C4-2B (cell line): ENCODE results near the gene PRICKLE4.

Experiments used
- H3K27ac ChIP-seq: fragments of 450-650 bp; 2 replicates; pipeline ENCODE4 v1.5.1; 2017
- CTCF ChIP-seq: fragments of 450-650 bp; conservative IDR thresholded peaks from 2 replicates; pipeline ENCODE4 v1.5.1; 2017; ENCODE audit warnings: mild to moderate bottlenecking
- ZFX ChIP-seq: fragments of 450-650 bp; IDR thresholded peaks from 2 replicates; pipeline ENCODE4 v1.6.1; 2017

The PRICKLE4 gene

GRCh38 chr6:41770381-41771057, 10.1 kb upstream of the PRICKLE4 start:
- no peak overlapping the region for H3K27ac ChIP-seq
- no peak for TF ChIP-seq CTCF
- no peak for TF ChIP-seq ZFX

GRCh38 chr6:41771058-41771983, 9.3 kb upstream of the PRICKLE4 start:
- TF ChIP-seq CTCF (no peak), ZFX (no peak)
- H3K27ac ChIP-seq: no peak overlapping the region

GRCh38 chr6:41774841-41775240, 5.7 kb upstream of the PRICKLE4 start:
- H3K27ac ChIP-seq: no peak overlapping the region
- TF ChIP-seq ZFX (no peak), CTCF (no peak)

GRCh38 chr6:41775293-41775882, 5.2 kb upstream of the PRICKLE4 start:
- H3K27ac ChIP-seq: no peak overlapping the region
- TF ChIP-seq ZFX (no peak), CTCF (no peak)

GRCh38 chr6:41777551-41778285, 2.9 kb upstream of the PRICKLE4 start:
- no peak overlapping the region for H3K27ac ChIP-seq
- TF ChIP-seq ZFX (no peak), CTCF (no peak)

GRCh38 chr6:41778895-41779294, 1.7 kb upstream of the PRICKLE4 start:
- H3K27ac ChIP-seq: peak overlapping the region; percentile 80
- TF ChIP-seq CTCF: no peak
- no peak for TF ChIP-seq ZFX
